ENCODE data around the gene SEPSECS.

- TF ChIP-seq, protein P1, sequence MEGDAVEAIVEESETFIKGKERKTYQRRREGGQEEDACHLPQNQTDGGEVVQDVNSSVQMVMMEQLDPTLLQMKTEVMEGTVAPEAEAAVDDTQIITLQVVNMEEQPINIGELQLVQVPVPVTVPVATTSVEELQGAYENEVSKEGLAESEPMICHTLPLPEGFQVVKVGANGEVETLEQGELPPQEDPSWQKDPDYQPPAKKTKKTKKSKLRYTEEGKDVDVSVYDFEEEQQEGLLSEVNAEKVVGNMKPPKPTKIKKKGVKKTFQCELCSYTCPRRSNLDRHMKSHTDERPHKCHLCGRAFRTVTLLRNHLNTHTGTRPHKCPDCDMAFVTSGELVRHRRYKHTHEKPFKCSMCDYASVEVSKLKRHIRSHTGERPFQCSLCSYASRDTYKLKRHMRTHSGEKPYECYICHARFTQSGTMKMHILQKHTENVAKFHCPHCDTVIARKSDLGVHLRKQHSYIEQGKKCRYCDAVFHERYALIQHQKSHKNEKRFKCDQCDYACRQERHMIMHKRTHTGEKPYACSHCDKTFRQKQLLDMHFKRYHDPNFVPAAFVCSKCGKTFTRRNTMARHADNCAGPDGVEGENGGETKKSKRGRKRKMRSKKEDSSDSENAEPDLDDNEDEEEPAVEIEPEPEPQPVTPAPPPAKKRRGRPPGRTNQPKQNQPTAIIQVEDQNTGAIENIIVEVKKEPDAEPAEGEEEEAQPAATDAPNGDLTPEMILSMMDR (IDR thresholded peaks at IDR 0.05) = no peak
- TF ChIP-seq EP300 (IDR thresholded peaks at IDR 0.05) (no peak), POLR2A (IDR thresholded peaks at IDR 0.05) (no peak)
Observed at GRCh38 chr4:25076625-25077398, 83.4 kb downstream of the SEPSECS start.
